ENCODE data around the gene TEX51. TPM values are rescaled to one million over a fixed set of nuclear protein-coding genes. Genes with fewer than 3 reads are reported as not detected.
A peak's percentile ranks its signal among the peaks of the same experiment; 100 is the strongest.

The TEX51 gene
- total RNA-seq, 1 donor from 2014 or later, result not detected

DNA sequence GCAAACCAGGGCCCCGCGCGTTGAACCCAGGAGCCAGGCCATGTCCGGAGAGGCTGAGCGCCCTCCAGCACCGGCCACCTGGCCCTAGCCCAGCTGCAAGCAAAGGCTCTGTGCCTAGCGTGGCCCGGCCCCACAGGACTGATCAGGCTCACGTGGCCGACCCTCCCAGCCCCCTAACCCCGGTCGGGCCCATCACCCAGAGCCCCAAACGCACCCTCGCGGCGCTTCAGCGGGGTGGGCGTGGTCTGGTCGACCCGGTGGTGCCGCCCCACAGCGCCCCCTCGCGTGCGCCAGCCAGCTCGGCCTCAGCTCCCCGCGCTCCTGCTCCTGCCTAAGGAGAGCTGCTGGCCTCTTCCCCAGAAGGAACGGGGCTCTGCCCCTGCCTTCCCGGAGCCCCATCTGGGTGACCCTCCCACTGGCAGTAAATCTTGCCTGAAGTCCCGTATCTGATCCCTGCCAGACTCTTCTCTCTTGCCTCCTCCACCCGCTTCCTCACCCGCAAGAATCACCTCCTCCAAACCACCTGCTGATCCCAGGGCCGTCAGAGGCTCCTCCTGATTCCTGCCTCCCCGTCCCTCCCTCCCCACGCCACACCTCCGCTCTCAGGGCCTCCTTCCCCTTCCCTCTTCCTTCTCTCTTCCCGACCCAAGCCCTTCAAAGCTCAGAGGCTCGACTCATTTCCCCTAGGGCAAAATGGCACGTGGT lies 12.3 kb upstream of the TEX51 start:
- Mint-ChIP-seq H3K4me1 (ENCODE audit: unreplicated experiment) (peaks cover 6% of the 10 kb centered on the region), H3K27ac (ENCODE audit: unreplicated experiment) (no peak overlapping the region), H3K9me3 (ENCODE audit: unreplicated experiment) (no peaks in the 10 kb centered on the region), H3K4me3 (ENCODE audit: unreplicated experiment) (no peak overlapping the region), H3K36me3 (ENCODE audit: low read depth, unreplicated experiment) (no peaks in the 10 kb centered on the region), H3K27me3 (ENCODE audit: unreplicated experiment) (peaks cover 6% of the 10 kb centered on the region)
- peak; percentile 84 for DNase-seq (ENCODE audit: low spot score)
- TF ChIP-seq, protein P1, sequence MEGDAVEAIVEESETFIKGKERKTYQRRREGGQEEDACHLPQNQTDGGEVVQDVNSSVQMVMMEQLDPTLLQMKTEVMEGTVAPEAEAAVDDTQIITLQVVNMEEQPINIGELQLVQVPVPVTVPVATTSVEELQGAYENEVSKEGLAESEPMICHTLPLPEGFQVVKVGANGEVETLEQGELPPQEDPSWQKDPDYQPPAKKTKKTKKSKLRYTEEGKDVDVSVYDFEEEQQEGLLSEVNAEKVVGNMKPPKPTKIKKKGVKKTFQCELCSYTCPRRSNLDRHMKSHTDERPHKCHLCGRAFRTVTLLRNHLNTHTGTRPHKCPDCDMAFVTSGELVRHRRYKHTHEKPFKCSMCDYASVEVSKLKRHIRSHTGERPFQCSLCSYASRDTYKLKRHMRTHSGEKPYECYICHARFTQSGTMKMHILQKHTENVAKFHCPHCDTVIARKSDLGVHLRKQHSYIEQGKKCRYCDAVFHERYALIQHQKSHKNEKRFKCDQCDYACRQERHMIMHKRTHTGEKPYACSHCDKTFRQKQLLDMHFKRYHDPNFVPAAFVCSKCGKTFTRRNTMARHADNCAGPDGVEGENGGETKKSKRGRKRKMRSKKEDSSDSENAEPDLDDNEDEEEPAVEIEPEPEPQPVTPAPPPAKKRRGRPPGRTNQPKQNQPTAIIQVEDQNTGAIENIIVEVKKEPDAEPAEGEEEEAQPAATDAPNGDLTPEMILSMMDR (IDR thresholded peaks at IDR 0.05; ENCODE audit: unreplicated experiment), result peak; percentile 88

DNA sequence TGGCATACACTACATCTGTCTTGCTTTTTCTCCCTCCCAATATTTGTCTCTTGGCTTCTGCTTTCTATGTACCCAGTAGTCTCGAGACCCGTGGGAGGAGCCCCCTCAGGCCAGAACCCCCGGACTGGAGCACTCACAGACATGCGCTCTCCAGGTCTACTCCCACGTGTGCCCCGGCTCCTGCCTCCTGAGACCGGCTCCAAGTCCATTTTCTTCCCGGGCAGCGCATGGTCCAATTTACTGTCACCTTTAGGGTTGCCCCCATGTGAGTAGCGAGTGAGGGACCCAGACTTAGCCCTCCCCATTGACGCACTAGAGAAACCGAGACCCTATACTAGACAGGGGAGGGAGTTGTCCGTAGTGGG lies 11.8 kb upstream of the TEX51 start:
- Mint-ChIP-seq H3K9me3 (ENCODE audit: unreplicated experiment) (no peaks in the 10 kb centered on the region), H3K4me3 (ENCODE audit: unreplicated experiment) (no peak overlapping the region), H3K27me3 (ENCODE audit: unreplicated experiment) (peaks cover 6% of the 10 kb centered on the region), H3K36me3 (ENCODE audit: low read depth, unreplicated experiment) (no peaks in the 10 kb centered on the region), H3K4me1 (ENCODE audit: unreplicated experiment) (peaks cover 6% of the 10 kb centered on the region), H3K27ac (ENCODE audit: unreplicated experiment) (no peak overlapping the region)
- no peak for DNase-seq (ENCODE audit: low spot score)
- TF ChIP-seq, protein P1 (IDR thresholded peaks at IDR 0.05; ENCODE audit: unreplicated experiment), result no peak

DNA sequence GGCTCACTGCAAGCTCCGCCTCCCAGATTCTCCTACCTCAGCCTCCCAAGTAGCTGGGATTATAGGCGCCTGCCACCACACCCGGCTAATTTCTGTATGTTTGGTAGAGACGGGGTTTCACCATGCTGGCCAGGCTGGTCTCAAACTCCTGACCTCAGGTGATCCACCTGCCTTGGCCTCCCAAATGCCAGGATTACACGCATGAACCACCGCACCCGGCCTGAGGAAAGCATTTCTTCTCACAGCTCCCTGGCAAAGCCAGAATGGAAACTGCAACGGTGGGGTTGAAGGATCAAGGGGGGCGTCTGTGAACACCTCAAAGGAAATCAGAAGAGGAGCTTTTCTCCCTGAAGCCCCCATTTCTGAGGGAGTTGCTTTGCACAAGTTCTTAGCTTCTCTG lies 11.2 kb upstream of the TEX51 start:
- no peak for DNase-seq (ENCODE audit: low spot score)
- Mint-ChIP-seq H3K9me3 (ENCODE audit: unreplicated experiment) (no peaks in the 10 kb centered on the region), H3K4me3 (ENCODE audit: unreplicated experiment) (no peak overlapping the region), H3K27ac (ENCODE audit: unreplicated experiment) (no peak overlapping the region), H3K36me3 (ENCODE audit: low read depth, unreplicated experiment) (no peaks in the 10 kb centered on the region), H3K27me3 (ENCODE audit: unreplicated experiment) (peaks cover 6% of the 10 kb centered on the region), H3K4me1 (ENCODE audit: unreplicated experiment) (peaks cover 6% of the 10 kb centered on the region)
- TF ChIP-seq, protein P1 (IDR thresholded peaks at IDR 0.05; ENCODE audit: unreplicated experiment), result no peak

DNA sequence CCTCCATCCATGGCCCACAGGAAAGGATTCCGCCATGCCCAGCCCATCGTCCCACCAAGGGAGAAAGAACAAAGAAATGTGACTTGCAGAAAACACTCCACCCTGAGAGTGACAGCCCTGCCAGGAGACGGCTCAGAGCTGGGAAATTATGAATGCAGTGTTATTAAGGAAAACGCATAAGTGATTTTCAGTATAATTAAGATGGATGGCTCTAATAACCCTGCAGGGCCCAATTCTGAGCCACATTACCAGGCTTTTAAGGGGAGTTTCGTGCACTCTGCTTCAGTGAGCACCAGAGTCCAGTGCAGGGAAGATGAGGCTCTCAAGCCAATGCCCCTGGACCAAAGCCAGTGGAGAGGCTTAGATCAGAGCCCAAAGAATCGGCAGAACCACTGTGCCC lies 10.6 kb upstream of the TEX51 start:
- Mint-ChIP-seq H3K27ac (ENCODE audit: unreplicated experiment) (no peak overlapping the region), H3K36me3 (ENCODE audit: low read depth, unreplicated experiment) (no peaks in the 10 kb centered on the region), H3K9me3 (ENCODE audit: unreplicated experiment) (no peaks in the 10 kb centered on the region), H3K4me3 (ENCODE audit: unreplicated experiment) (no peak overlapping the region), H3K4me1 (ENCODE audit: unreplicated experiment) (peaks cover 6% of the 10 kb centered on the region), H3K27me3 (ENCODE audit: unreplicated experiment) (peaks cover 7% of the 10 kb centered on the region)
- no peak for DNase-seq (ENCODE audit: low spot score)
- TF ChIP-seq, protein P1 (IDR thresholded peaks at IDR 0.05; ENCODE audit: unreplicated experiment), result no peak

DNA sequence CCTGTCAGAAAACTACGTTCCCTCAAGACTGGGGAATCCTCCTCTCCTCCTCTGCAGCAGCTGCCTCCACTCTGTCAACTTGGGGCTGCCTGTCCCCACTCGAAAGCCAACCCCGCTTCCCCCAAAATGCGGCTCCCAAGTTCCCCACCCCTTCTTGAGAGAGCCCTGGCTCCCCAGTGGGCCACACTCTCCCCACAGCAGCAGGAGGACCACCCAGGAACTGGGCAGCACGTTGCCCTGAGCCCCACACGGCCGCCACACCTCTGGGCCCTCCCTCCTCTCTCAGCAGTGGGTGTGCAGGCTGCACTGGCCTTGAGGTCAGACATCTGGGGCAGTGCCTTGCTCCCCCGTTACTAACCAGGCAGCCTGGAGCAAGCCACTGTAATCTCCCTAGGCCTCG lies 9.6 kb upstream of the TEX51 start:
- H3K36me3 Mint-ChIP-seq (ENCODE audit: low read depth, unreplicated experiment), result no peaks in the 10 kb centered on the region
- DNase-seq (ENCODE audit: low spot score), result no peak
- no peak overlapping the region for H3K27ac Mint-ChIP-seq (ENCODE audit: unreplicated experiment)
- H3K4me1 Mint-ChIP-seq (ENCODE audit: unreplicated experiment), result peaks cover 6% of the 10 kb centered on the region
- H3K9me3 Mint-ChIP-seq (ENCODE audit: unreplicated experiment), result no peaks in the 10 kb centered on the region
- no peak overlapping the region for H3K4me3 Mint-ChIP-seq (ENCODE audit: unreplicated experiment)
- TF ChIP-seq, protein P1 (IDR thresholded peaks at IDR 0.05; ENCODE audit: unreplicated experiment), result no peak
- peaks cover 10% of the 10 kb centered on the region for H3K27me3 Mint-ChIP-seq (ENCODE audit: unreplicated experiment)

Data from endothelial cell (in vitro differentiated cells).